ENCODE data around the gene DNAJC15. TPM values are rescaled to one million over a fixed set of nuclear protein-coding genes. Genes with fewer than 3 reads are reported as not detected.

The DNAJC15 gene
- total RNA-seq, 2 donors from 2014 or later, result 7.6 to 10.7 TPM

DNA sequence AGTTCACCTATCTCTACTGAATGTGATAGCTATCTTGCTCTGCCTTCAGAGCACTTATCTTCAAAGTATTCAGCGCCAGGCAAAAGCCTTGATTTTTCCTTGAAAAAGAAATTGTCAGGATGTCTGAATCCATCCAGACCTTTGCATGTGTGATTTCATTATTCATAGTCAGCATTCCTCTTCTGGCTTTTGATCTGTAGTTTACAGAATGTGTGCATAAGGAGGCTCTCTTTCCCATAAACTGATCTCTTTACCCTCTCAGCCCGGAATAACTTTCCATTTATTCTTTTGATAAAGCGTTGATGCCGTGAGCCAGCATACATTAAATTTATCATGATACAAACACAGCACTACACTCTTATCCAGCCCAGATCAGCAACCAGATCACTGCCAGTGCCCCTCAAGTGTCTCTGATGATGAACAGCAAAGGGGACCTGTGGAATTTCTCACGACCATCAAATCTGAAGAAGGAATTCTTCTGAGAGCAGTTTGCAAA, 130.8 kb downstream of the DNAJC15 start:
- TF ChIP-seq, protein P1, sequence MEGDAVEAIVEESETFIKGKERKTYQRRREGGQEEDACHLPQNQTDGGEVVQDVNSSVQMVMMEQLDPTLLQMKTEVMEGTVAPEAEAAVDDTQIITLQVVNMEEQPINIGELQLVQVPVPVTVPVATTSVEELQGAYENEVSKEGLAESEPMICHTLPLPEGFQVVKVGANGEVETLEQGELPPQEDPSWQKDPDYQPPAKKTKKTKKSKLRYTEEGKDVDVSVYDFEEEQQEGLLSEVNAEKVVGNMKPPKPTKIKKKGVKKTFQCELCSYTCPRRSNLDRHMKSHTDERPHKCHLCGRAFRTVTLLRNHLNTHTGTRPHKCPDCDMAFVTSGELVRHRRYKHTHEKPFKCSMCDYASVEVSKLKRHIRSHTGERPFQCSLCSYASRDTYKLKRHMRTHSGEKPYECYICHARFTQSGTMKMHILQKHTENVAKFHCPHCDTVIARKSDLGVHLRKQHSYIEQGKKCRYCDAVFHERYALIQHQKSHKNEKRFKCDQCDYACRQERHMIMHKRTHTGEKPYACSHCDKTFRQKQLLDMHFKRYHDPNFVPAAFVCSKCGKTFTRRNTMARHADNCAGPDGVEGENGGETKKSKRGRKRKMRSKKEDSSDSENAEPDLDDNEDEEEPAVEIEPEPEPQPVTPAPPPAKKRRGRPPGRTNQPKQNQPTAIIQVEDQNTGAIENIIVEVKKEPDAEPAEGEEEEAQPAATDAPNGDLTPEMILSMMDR (IDR thresholded peaks at IDR 0.05), result no peak
- Histone ChIP-seq H3K4me1 (ENCODE audit: control insufficient read depth in 1 of 2, low read depth in 2 of 2) (no peaks in the 10 kb centered on the region), H3K27me3 (replicated peaks; ENCODE audit: insufficient read depth) (no peaks in the 10 kb centered on the region), H3K27ac (no peak overlapping the region), H3K4me3 (no peak overlapping the region), H3K9me3 (no peaks in the 10 kb centered on the region), H3K36me3 (no peaks in the 10 kb centered on the region)
- DNase-seq (ENCODE audit: low spot score), result no peak
- ATAC-seq (ENCODE audit: insufficient number of reproducible peaks, low FRiP score, low read depth), result no peak

GRCh38 chr13:43154839-43155238, 131.5 kb downstream of the DNAJC15 start:
- no peak overlapping the region for H3K4me3 ChIP-seq
- H3K9me3 ChIP-seq, result no peaks in the 10 kb centered on the region
- TF ChIP-seq, protein P1 (IDR thresholded peaks at IDR 0.05), result no peak
- no peak for DNase-seq (ENCODE audit: low spot score)
- no peak for ATAC-seq (ENCODE audit: insufficient number of reproducible peaks, low FRiP score, low read depth)
- H3K27ac ChIP-seq, result no peak overlapping the region
- no peaks in the 10 kb centered on the region for H3K4me1 ChIP-seq (ENCODE audit: control insufficient read depth in 1 of 2, low read depth in 2 of 2)
- no peaks in the 10 kb centered on the region for H3K27me3 ChIP-seq (replicated peaks; ENCODE audit: insufficient read depth)
- H3K36me3 ChIP-seq, result no peaks in the 10 kb centered on the region

- DNase-seq (ENCODE audit: low spot score) (no peak), ATAC-seq (ENCODE audit: insufficient number of reproducible peaks, low FRiP score, low read depth) (no peak)
- Histone ChIP-seq H3K4me3 (no peak overlapping the region), H3K27ac (no peak overlapping the region), H3K27me3 (replicated peaks; ENCODE audit: insufficient read depth) (no peaks in the 10 kb centered on the region), H3K9me3 (no peaks in the 10 kb centered on the region), H3K36me3 (no peaks in the 10 kb centered on the region), H3K4me1 (ENCODE audit: control insufficient read depth in 1 of 2, low read depth in 2 of 2) (no peaks in the 10 kb centered on the region)
- TF ChIP-seq, protein P1 (IDR thresholded peaks at IDR 0.05), result no peak
Observed at GRCh38 chr13:43156916-43157315, 133.5 kb downstream of the DNAJC15 start.

DNA sequence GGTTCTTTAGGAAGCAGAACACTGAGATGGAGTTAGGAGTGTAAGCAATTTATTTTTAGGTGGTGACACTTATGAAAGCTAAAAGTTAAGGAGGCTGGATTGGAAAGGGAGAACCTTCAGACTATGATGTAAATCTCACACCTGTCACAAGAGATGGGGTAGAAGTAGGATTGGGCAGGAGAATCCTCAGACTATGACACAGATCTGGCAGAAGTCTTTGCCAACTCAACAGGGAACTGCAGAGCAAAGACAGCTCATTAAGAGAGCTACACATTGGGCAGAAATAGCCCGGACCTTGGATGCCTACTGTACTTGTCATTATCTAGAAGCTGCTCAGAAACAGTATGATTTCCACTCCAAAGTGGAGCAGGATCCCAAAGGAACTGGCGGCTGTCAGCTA, 134.4 kb downstream of the DNAJC15 start:
- no peak for ATAC-seq (ENCODE audit: insufficient number of reproducible peaks, low FRiP score, low read depth)
- no peak overlapping the region for H3K4me3 ChIP-seq
- no peak for DNase-seq (ENCODE audit: low spot score)
- no peaks in the 10 kb centered on the region for H3K4me1 ChIP-seq (ENCODE audit: control insufficient read depth in 1 of 2, low read depth in 2 of 2)
- H3K9me3 ChIP-seq, result no peaks in the 10 kb centered on the region
- no peaks in the 10 kb centered on the region for H3K36me3 ChIP-seq
- no peaks in the 10 kb centered on the region for H3K27me3 ChIP-seq (replicated peaks; ENCODE audit: insufficient read depth)
- no peak overlapping the region for H3K27ac ChIP-seq
- TF ChIP-seq, protein P1 (IDR thresholded peaks at IDR 0.05), result no peak

DNA sequence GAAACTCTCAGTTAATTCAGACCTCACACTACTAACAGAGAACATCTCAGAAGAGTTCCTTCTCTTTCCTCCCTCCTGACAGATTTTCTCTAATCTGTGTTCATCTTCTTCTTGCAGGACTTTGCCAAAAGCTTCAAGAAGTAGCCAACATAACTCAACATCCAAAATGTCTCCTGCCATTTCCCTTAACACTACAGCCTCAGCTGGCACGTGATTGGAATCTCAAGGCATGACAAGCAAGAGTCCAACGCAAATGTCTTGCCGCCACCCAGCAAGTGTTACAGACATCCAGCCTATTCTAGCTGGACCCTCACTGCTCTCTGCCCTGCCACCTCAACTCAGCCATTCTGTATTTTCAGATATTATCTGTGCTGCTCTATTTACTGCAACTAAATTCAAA, 135.1 kb downstream of the DNAJC15 start:
- no peaks in the 10 kb centered on the region for H3K4me1 ChIP-seq (ENCODE audit: control insufficient read depth in 1 of 2, low read depth in 2 of 2)
- H3K36me3 ChIP-seq, result no peaks in the 10 kb centered on the region
- H3K4me3 ChIP-seq, result no peak overlapping the region
- H3K9me3 ChIP-seq, result no peaks in the 10 kb centered on the region
- ATAC-seq (ENCODE audit: insufficient number of reproducible peaks, low FRiP score, low read depth) (no peak), DNase-seq (ENCODE audit: low spot score) (no peak)
- no peaks in the 10 kb centered on the region for H3K27me3 ChIP-seq (replicated peaks; ENCODE audit: insufficient read depth)
- TF ChIP-seq, protein P1 (IDR thresholded peaks at IDR 0.05), result no peak
- no peak overlapping the region for H3K27ac ChIP-seq
